AG04450 (cell line): ENCODE data around the gene P2RY8. TPM values are rescaled to one million over a fixed set of nuclear protein-coding genes. Genes with fewer than 3 reads are reported as not detected.

ENCODE experiments used
- CTCF ChIA-PET: fragments of 300-600, 350-600 bp; formaldehyde crosslinking; extraction: SDS; loops from one replicate; lab custom pipeline; 2022; ENCODE audit warnings: antibody characterized with exemption, inconsistent platforms; lab: Charles Lee
- POLR2A ChIA-PET: fragments of 350-600 bp; formaldehyde crosslinking; extraction: SDS; loops from one replicate; lab custom pipeline; 2021; ENCODE audit warnings: antibody characterized with exemption, inconsistent platforms; lab: Yijun Ruan, JAX
- DNase-seq: peaks from one replicate; pipeline ENCODE4 v3.0.0-alpha.2; 2011; ENCODE audit warnings: low read depth, low spot score
- H3K27ac ChIP-seq: one replicate; pipeline ENCODE4 v1.5.1; 2012; ENCODE audit warnings: low read depth, low read length, control low read depth
- H3K27me3 ChIP-seq: one replicate; pipeline ENCODE4 v1.6.0; 2012; ENCODE audit warnings: low read length; ENCODE audit not compliant: control insufficient read depth, insufficient read depth
- H3K4me3 ChIP-seq: 2 replicates; pipeline ENCODE4 v1.5.1; 2011; ENCODE audit warnings: mild to moderate bottlenecking, low read depth, low read length, control low read depth
- H3K9me3 ChIP-seq: 2 replicates; pipeline ENCODE4 v1.5.1; 2012; ENCODE audit warnings: low read length; ENCODE audit not compliant: control insufficient read depth, insufficient read depth
- CTCF ChIP-seq: IDR thresholded peaks from 2 replicates; pipeline ENCODE4 v1.5.1; 2011; ENCODE audit warnings: low read depth, low read length, control low read depth, inconsistent platforms
- polyA plus RNA-seq: library from polyadenylated mRNA; depleted of rRNA; stranded (reverse); fragments of >200 nt; gene quantifications from 2 replicates; pipeline ENCODE4 v1.2.3, GENCODE V29; 2011

P2RY8 gene
- polyA plus RNA-seq, 1 experiment = not detected

- H3K27me3 ChIP-seq = no peaks in the 10 kb centered on the region
- H3K27ac ChIP-seq = no peak overlapping the region
- ChIA-PET POLR2A (no interaction called here), CTCF (no interaction called here)
- H3K9me3 ChIP-seq = peaks cover 35% of the 10 kb centered on the region
- DNase-seq = no peak
- no peak for TF ChIP-seq CTCF
- no peak overlapping the region for H3K4me3 ChIP-seq
These were observed 116.6 kb downstream of the P2RY8 start for GRCh38 chrX:1420371-1420770.

- H3K27me3 ChIP-seq = no peaks in the 10 kb centered on the region
- no peak overlapping the region for H3K27ac ChIP-seq
- TF ChIP-seq CTCF = no peak
- H3K4me3 ChIP-seq = no peak overlapping the region
- POLR2A ChIA-PET = no interaction called here
- H3K9me3 ChIP-seq = peaks cover 35% of the 10 kb centered on the region
- DNase-seq = no peak
- CTCF ChIA-PET = no interaction called here
These were observed 117.2 kb downstream of the P2RY8 start for GRCh38 chrX:1419545-1420355.

- peaks cover 35% of the 10 kb centered on the region for H3K9me3 ChIP-seq
- H3K27ac ChIP-seq = no peak overlapping the region
- no peaks in the 10 kb centered on the region for H3K27me3 ChIP-seq
- ChIA-PET POLR2A (no interaction called here), CTCF (no interaction called here)
- no peak overlapping the region for H3K4me3 ChIP-seq
- TF ChIP-seq CTCF = no peak
- no peak for DNase-seq
These were observed 118.0 kb downstream of the P2RY8 start for GRCh38 chrX:1418901-1419544.

- POLR2A ChIA-PET = no interaction called here
- Histone ChIP-seq H3K27me3 (no peaks in the 10 kb centered on the region), H3K9me3 (peaks cover 33% of the 10 kb centered on the region), H3K27ac (no peak overlapping the region), H3K4me3 (no peak overlapping the region)
- CTCF ChIA-PET = no interaction called here
- DNase-seq = no peak
- TF ChIP-seq CTCF = no peak
These were observed 118.8 kb downstream of the P2RY8 start for GRCh38 chrX:1417921-1418771.
